ENCODE data around the gene SNX1.

The SNX1 gene

GRCh38 chr15:64180235-64180824 is 84.5 kb downstream of the SNX1 start:
- TF ChIP-seq CTCF (IDR thresholded peaks at IDR 0.05; ENCODE audit: insufficient read depth, low read depth, low read length, missing control alignments) = no peak
- no peak overlapping the region for H3K4me3 ChIP-seq (ENCODE audit: low read depth, low read length)
- DNase-seq (ENCODE audit: low read depth) = no peak

- no peak overlapping the region for H3K4me3 ChIP-seq (ENCODE audit: low read depth, low read length)
- no peak for TF ChIP-seq CTCF (IDR thresholded peaks at IDR 0.05; ENCODE audit: insufficient read depth, low read depth, low read length, missing control alignments)
- no peak for DNase-seq (ENCODE audit: low read depth)
Observed at GRCh38 chr15:64182859-64183370, 87.1 kb downstream of the SNX1 start.

GRCh38 chr15:64185146-64185911 is 89.5 kb downstream of the SNX1 start:
- H3K4me3 ChIP-seq (ENCODE audit: low read depth, low read length) = no peak overlapping the region
- TF ChIP-seq CTCF (IDR thresholded peaks at IDR 0.05; ENCODE audit: insufficient read depth, low read depth, low read length, missing control alignments) = no peak
- no peak for DNase-seq (ENCODE audit: low read depth)

- DNase-seq (ENCODE audit: low read depth) = no peak
- no peak overlapping the region for H3K4me3 ChIP-seq (ENCODE audit: low read depth, low read length)
- no peak for TF ChIP-seq CTCF (IDR thresholded peaks at IDR 0.05; ENCODE audit: insufficient read depth, low read depth, low read length, missing control alignments)
Observed at GRCh38 chr15:64187396-64188191, 91.8 kb downstream of the SNX1 start.

All from GM12865 (cell line).